ENCODE measurements around the gene BMI1. TPM values are rescaled to one million over a fixed set of nuclear protein-coding genes. Genes with fewer than 3 reads are reported as not detected.

Gene BMI1
- total RNA-seq, 1 experiment from 2014 or later, result 121 TPM

DNA sequence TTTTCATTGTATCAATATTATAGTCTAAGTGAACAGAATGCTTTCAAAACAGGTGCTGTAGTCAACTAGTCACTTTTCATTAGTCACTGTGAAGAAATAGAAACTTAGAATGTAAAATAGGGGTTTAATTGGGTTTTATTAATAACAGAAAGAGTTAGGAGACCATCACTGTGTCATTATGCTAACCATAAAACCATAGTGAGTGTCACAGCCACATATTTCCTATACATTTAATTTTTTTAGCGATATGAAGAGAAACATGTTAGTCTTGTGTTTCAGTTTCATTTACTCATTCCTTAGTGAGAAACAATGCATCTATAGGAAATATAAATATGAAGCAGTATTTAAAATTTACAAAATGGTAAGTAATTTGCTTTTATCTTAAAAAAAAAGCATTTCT is 46.6 kb downstream of the BMI1 start:
- DNase-seq, result no peak
- Histone ChIP-seq H3K27me3 (replicated peaks; ENCODE audit: control insufficient read depth, insufficient read depth, low read length) (no peaks in the 10 kb centered on the region), H3K36me3 (ENCODE audit: control insufficient read depth, insufficient read depth, low read length) (no peaks in the 10 kb centered on the region), H3K4me3 (ENCODE audit: low read depth, low read length) (no peak overlapping the region), H3K9me3 (no peaks in the 10 kb centered on the region), H3K4me1 (no peaks in the 10 kb centered on the region)
- H3K36me3 Mint-ChIP-seq (ENCODE audit: insufficient read depth, unreplicated experiment), result no peaks in the 10 kb centered on the region
- H3K9me3 Mint-ChIP-seq (ENCODE audit: unreplicated experiment), result no peaks in the 10 kb centered on the region
- H3K4me1 Mint-ChIP-seq (ENCODE audit: low read depth, unreplicated experiment), result peaks cover 7% of the 10 kb centered on the region
- TF ChIP-seq, protein P1, sequence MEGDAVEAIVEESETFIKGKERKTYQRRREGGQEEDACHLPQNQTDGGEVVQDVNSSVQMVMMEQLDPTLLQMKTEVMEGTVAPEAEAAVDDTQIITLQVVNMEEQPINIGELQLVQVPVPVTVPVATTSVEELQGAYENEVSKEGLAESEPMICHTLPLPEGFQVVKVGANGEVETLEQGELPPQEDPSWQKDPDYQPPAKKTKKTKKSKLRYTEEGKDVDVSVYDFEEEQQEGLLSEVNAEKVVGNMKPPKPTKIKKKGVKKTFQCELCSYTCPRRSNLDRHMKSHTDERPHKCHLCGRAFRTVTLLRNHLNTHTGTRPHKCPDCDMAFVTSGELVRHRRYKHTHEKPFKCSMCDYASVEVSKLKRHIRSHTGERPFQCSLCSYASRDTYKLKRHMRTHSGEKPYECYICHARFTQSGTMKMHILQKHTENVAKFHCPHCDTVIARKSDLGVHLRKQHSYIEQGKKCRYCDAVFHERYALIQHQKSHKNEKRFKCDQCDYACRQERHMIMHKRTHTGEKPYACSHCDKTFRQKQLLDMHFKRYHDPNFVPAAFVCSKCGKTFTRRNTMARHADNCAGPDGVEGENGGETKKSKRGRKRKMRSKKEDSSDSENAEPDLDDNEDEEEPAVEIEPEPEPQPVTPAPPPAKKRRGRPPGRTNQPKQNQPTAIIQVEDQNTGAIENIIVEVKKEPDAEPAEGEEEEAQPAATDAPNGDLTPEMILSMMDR (IDR thresholded peaks at IDR 0.05; ENCODE audit: insufficient read depth in 1 of 2, low read depth in 1 of 2, low read length in 1 of 2, severe bottlenecking in 1 of 2, unreplicated experiment in 1 of 2), result no peak
- ChIA-PET CTCF (no interaction called here), POLR2A (no interaction called here)
- intact Hi-C loops (cut with micrococcal nuclease; ENCODE audit: unreplicated experiment), result loop anchor here (2.0 kb wide), 1 partner anchor 23 kb away; no protein-coding TSS in a partner anchor
- H3K27ac Mint-ChIP-seq (ENCODE audit: unreplicated experiment), result no peak overlapping the region
- no peak overlapping the region for H3K4me3 Mint-ChIP-seq (ENCODE audit: unreplicated experiment)
- H3K27me3 Mint-ChIP-seq (ENCODE audit: insufficient read depth, unreplicated experiment), result no peaks in the 10 kb centered on the region
- BruUV-seq (replicated peaks), result no TSS peak

DNA sequence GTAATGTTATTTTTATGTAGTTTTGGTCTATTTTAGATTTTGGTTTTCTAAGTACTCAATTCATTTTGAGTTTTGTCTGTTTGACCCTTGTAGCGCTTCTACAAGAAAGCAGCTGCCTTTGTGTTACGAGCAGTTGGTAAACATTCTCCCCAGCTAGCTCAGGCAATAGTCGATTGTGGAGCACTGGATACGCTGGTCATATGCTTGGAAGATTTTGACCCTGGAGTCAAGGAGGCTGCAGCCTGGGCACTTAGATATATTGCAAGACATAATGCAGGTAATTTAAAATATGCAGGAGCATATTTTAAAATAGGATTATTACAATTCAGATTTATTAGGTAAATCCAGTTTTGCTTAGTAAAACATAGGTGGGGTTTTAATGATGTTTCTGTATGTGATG is 47.5 kb downstream of the BMI1 start:
- no peak overlapping the region for H3K4me3 ChIP-seq (ENCODE audit: low read depth, low read length)
- Mint-ChIP-seq H3K4me3 (ENCODE audit: unreplicated experiment) (no peak overlapping the region), H3K27me3 (ENCODE audit: insufficient read depth, unreplicated experiment) (no peaks in the 10 kb centered on the region), H3K4me1 (ENCODE audit: low read depth, unreplicated experiment) (peaks cover 7% of the 10 kb centered on the region), H3K36me3 (ENCODE audit: insufficient read depth, unreplicated experiment) (no peaks in the 10 kb centered on the region), H3K9me3 (ENCODE audit: unreplicated experiment) (no peaks in the 10 kb centered on the region), H3K27ac (ENCODE audit: unreplicated experiment) (no peak overlapping the region)
- CTCF ChIA-PET, result no interaction called here
- H3K4me1 ChIP-seq, result no peaks in the 10 kb centered on the region
- no peaks in the 10 kb centered on the region for H3K36me3 ChIP-seq (ENCODE audit: control insufficient read depth, insufficient read depth, low read length)
- H3K27me3 ChIP-seq (replicated peaks; ENCODE audit: control insufficient read depth, insufficient read depth, low read length), result no peaks in the 10 kb centered on the region
- H3K9me3 ChIP-seq, result no peaks in the 10 kb centered on the region
- intact Hi-C loops (cut with micrococcal nuclease; ENCODE audit: unreplicated experiment), result no loop called here
- TF ChIP-seq, protein P1 (IDR thresholded peaks at IDR 0.05; ENCODE audit: insufficient read depth in 1 of 2, low read depth in 1 of 2, low read length in 1 of 2, severe bottlenecking in 1 of 2, unreplicated experiment in 1 of 2), result no peak
- POLR2A ChIA-PET, result no interaction called here
- no peak for DNase-seq
- BruUV-seq (replicated peaks), result no TSS peak

DNA sequence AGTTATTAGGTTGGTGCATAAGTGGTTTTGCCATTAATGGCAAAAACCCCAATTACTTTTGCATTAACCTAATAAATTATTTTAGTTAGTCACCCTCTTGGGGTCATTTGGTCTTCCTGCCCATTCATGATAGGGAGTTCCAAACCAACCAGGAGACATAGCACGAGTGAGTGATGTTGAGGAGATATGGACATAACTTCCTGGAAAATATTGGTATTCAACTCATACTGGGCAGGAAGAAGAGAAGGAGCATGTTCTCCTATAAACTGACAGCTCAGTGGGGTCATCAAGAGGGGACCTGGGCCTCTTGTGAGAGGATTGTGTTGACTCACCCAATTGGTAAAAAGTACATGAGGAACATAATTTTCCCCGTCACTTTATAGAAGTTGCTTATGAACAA is 48.1 kb downstream of the BMI1 start:
- H3K27ac Mint-ChIP-seq (ENCODE audit: unreplicated experiment), result no peak overlapping the region
- ChIA-PET POLR2A (no interaction called here), CTCF (no interaction called here)
- intact Hi-C loops (cut with micrococcal nuclease; ENCODE audit: unreplicated experiment), result no loop called here
- no peaks in the 10 kb centered on the region for H3K36me3 Mint-ChIP-seq (ENCODE audit: insufficient read depth, unreplicated experiment)
- peaks cover 7% of the 10 kb centered on the region for H3K4me1 Mint-ChIP-seq (ENCODE audit: low read depth, unreplicated experiment)
- no peaks in the 10 kb centered on the region for H3K36me3 ChIP-seq (ENCODE audit: control insufficient read depth, insufficient read depth, low read length)
- H3K27me3 Mint-ChIP-seq (ENCODE audit: insufficient read depth, unreplicated experiment), result no peaks in the 10 kb centered on the region
- DNase-seq, result no peak
- no peaks in the 10 kb centered on the region for H3K4me1 ChIP-seq
- BruUV-seq (replicated peaks), result no TSS peak
- TF ChIP-seq, protein P1 (IDR thresholded peaks at IDR 0.05; ENCODE audit: insufficient read depth in 1 of 2, low read depth in 1 of 2, low read length in 1 of 2, severe bottlenecking in 1 of 2, unreplicated experiment in 1 of 2), result no peak
- H3K9me3 Mint-ChIP-seq (ENCODE audit: unreplicated experiment), result no peaks in the 10 kb centered on the region
- no peak overlapping the region for H3K4me3 ChIP-seq (ENCODE audit: low read depth, low read length)
- no peaks in the 10 kb centered on the region for H3K9me3 ChIP-seq
- no peak overlapping the region for H3K4me3 Mint-ChIP-seq (ENCODE audit: unreplicated experiment)
- no peaks in the 10 kb centered on the region for H3K27me3 ChIP-seq (replicated peaks; ENCODE audit: control insufficient read depth, insufficient read depth, low read length)

All from Caco-2 (cell line).